ENCODE results near the gene PPFIA1. TPM values are rescaled to one million over a fixed set of nuclear protein-coding genes. Genes with fewer than 3 reads are reported as not detected.

The PPFIA1 gene
- total and polyA plus RNA-seq, 10 of the 15 experiments (the other 5 are each of a cell fraction or from before 2014, with no cell fraction given), result 5.2 to 26.2 (median 15.8) TPM

MicroRNAs within 50 kb of the gene (microRNA counts, 767-probe panel; counts per million panel counts)
- 1,244 counts per million, percentile 41 among the panel's probes with 10 or more counts for microRNA hsa-miR-548k

Small RNA genes lying within 50 kb of the gene (microRNA-seq; reads per million reads assigned to microRNA genes)
- gene MIR548K, result 22.6 reads per million, percentile 58 among the genes with 10 or more reads in this experiment

Small RNA genes lying within 50 kb of the gene (small RNA-seq; reads per million reads assigned to genes)
- 46.8 reads per million, percentile 98 among the genes with 10 or more reads in this experiment for gene MIR548K

Other genes starting within 250 kb of the PPFIA1 start
- gene ANO1, start 192.4 kb upstream of the PPFIA1 start, total RNA-seq (2014; rRNA removed), result not detected in 2 replicates
- gene ANO1, start 192.4 kb upstream of the PPFIA1 start, total RNA-seq (2014; rRNA removed; fragmentation: Illumina TruSeq; extraction: Trizol), result not detected in 2 replicates
- 0.13 and 0.38 TPM in 2 replicates for gene ANO1, start 192.4 kb upstream of the PPFIA1 start, total RNA-seq (2021)
- gene ANO1, start 192.4 kb upstream of the PPFIA1 start, polyA plus RNA-seq (2011; rRNA removed), result not detected in 2 replicates
- 0.01 TPM in 1 of 2 replicates, not detected in the other for gene ANO1, start 192.4 kb upstream of the PPFIA1 start, polyA plus RNA-seq (2014; fragmentation: Illumina TruSeq; extraction: Trizol)
- not detected for gene ANO1, start 192.4 kb upstream of the PPFIA1 start, polyA plus RNA-seq (2014; fragmentation: Nextera tagmentation; extraction: Ambion mirVana)
- gene ANO1, start 192.4 kb upstream of the PPFIA1 start, polyA plus RNA-seq (2014; rRNA removed), result 0.06 TPM in 1 of 2 replicates, not detected in the other
- not detected for gene ANO1, start 192.4 kb upstream of the PPFIA1 start, polyA plus RNA-seq (2016; fragmentation: Nextera tagmentation; extraction: Ambion mirVana)
- gene FADD, start 67.4 kb upstream of the PPFIA1 start, total RNA-seq (2014; rRNA removed), result 20.7 and 21.9 TPM in 2 replicates
- gene FADD, start 67.4 kb upstream of the PPFIA1 start, total RNA-seq (2014; rRNA removed; fragmentation: Illumina TruSeq; extraction: Trizol), result 18.8 and 21.2 TPM in 2 replicates
- gene FADD, start 67.4 kb upstream of the PPFIA1 start, total RNA-seq (2021), result 31.2 and 32.7 TPM in 2 replicates
- gene FADD, start 67.4 kb upstream of the PPFIA1 start, polyA plus RNA-seq (2011; rRNA removed), result 16.2 and 21.8 TPM in 2 replicates
- 12.4 and 18.7 TPM in 2 replicates for gene FADD, start 67.4 kb upstream of the PPFIA1 start, polyA plus RNA-seq (2014; fragmentation: Illumina TruSeq; extraction: Trizol)
- gene FADD, start 67.4 kb upstream of the PPFIA1 start, polyA plus RNA-seq (2014; fragmentation: Nextera tagmentation; extraction: Ambion mirVana), result under 1 TPM; 0.32 to 0.88 TPM
- gene FADD, start 67.4 kb upstream of the PPFIA1 start, polyA plus RNA-seq (2014; rRNA removed), result 36.8 and 43.1 TPM in 2 replicates
- gene FADD, start 67.4 kb upstream of the PPFIA1 start, polyA plus RNA-seq (2016; fragmentation: Nextera tagmentation; extraction: Ambion mirVana), result 10 to 100 TPM; 35.8 to 38.7 TPM
- gene CTTN, start 127.8 kb downstream of the PPFIA1 start, total RNA-seq (2014; rRNA removed), result 10.8 and 11.0 TPM in 2 replicates
- gene CTTN, start 127.8 kb downstream of the PPFIA1 start, total RNA-seq (2014; rRNA removed; fragmentation: Illumina TruSeq; extraction: Trizol), result 9.3 and 10.0 TPM in 2 replicates
- gene CTTN, start 127.8 kb downstream of the PPFIA1 start, total RNA-seq (2021), result 12.5 and 14.3 TPM in 2 replicates
- gene CTTN, start 127.8 kb downstream of the PPFIA1 start, polyA plus RNA-seq (2011; rRNA removed), result 37.8 and 37.9 TPM in 2 replicates
- gene CTTN, start 127.8 kb downstream of the PPFIA1 start, polyA plus RNA-seq (2014; fragmentation: Illumina TruSeq; extraction: Trizol), result 8.7 and 12.5 TPM in 2 replicates
- 1 to 10 TPM; 1.1 to 1.4 TPM for gene CTTN, start 127.8 kb downstream of the PPFIA1 start, polyA plus RNA-seq (2014; fragmentation: Nextera tagmentation; extraction: Ambion mirVana)
- 11.8 and 12.6 TPM in 2 replicates for gene CTTN, start 127.8 kb downstream of the PPFIA1 start, polyA plus RNA-seq (2014; rRNA removed)
- 10 to 100 TPM; 16.8 to 18.1 TPM for gene CTTN, start 127.8 kb downstream of the PPFIA1 start, polyA plus RNA-seq (2016; fragmentation: Nextera tagmentation; extraction: Ambion mirVana)

Data from GM12878 (cell line).